NCI-H1105 treated with DMSO at 0.1 percent for 48 hours (cell line): ENCODE results near the gene CLEC4G.

Experiments
- DNase-seq: peaks from one replicate; lab custom pipeline; 2025; lab: John Stamatoyannopoulos, UW

CLEC4G gene

GRCh38 chr19:7729211-7729610 lies 2.7 kb downstream of the CLEC4G start:
- DNase-seq = peak; percentile 21

GRCh38 chr19:7725791-7726190 lies 6.1 kb downstream of the CLEC4G start:
- no peak for DNase-seq

- DNase-seq = no peak
These were observed 9.7 kb downstream of the CLEC4G start for GRCh38 chr19:7722231-7722651.

- no peak for DNase-seq
These were observed 11.6 kb downstream of the CLEC4G start for GRCh38 chr19:7720351-7720750.

GRCh38 chr19:7718668-7719067 lies 13.2 kb downstream of the CLEC4G start:
- DNase-seq = no peak

GRCh38 chr19:7716762-7717161 lies 15.1 kb downstream of the CLEC4G start:
- no peak for DNase-seq

- no peak for DNase-seq
These were observed 16.2 kb downstream of the CLEC4G start for GRCh38 chr19:7715671-7716070.

GRCh38 chr19:7710616-7711015 lies 21.3 kb downstream of the CLEC4G start:
- no peak for DNase-seq

GRCh38 chr19:7709932-7710460 lies 21.9 kb downstream of the CLEC4G start:
- DNase-seq = no peak

GRCh38 chr19:7706955-7707456 lies 24.9 kb downstream of the CLEC4G start:
- DNase-seq = no peak

GRCh38 chr19:7706188-7706954 lies 25.5 kb downstream of the CLEC4G start:
- DNase-seq = no peak

GRCh38 chr19:7705387-7706187 lies 26.3 kb downstream of the CLEC4G start:
- DNase-seq = no peak

- DNase-seq = no peak
These were observed 27.4 kb downstream of the CLEC4G start for GRCh38 chr19:7704280-7705060.

- DNase-seq = no peak
These were observed 28.6 kb downstream of the CLEC4G start for GRCh38 chr19:7703332-7703731.

GRCh38 chr19:7701654-7702457 lies 30.1 kb downstream of the CLEC4G start, which contains the start of gene FCER2:
Gene FCER2 (minus strand): TSS chr19:7702131. CDS start chr19:7699760, 2,371 bp downstream.
- no peak for DNase-seq

- no peak for DNase-seq
These were observed 30.8 kb downstream of the CLEC4G start for GRCh38 chr19:7701049-7701653.

GRCh38 chr19:7699417-7700401 lies 32.2 kb downstream of the CLEC4G start:
- DNase-seq = no peak

- DNase-seq = no peak
These were observed 32.9 kb downstream of the CLEC4G start for GRCh38 chr19:7699003-7699402.

GRCh38 chr19:7698583-7698982 lies 33.3 kb downstream of the CLEC4G start:
- no peak for DNase-seq
